ENCODE measurements around the gene WDR62. TPM values are rescaled to one million over a fixed set of nuclear protein-coding genes. Genes with fewer than 3 reads are reported as not detected.
"Not testable (repeated sequence)": the region's sequence is repeated elsewhere in the genome, so short reads cannot be mapped to it uniquely, and the experiment has no call there.

Gene WDR62
- total RNA-seq, 2 experiments from 2014 or later, result 2.0 to 2.6 TPM

GRCh38 chr19:36040495-36040894, 14.2 kb upstream of the WDR62 start:
- no peak for DNase-seq
- POLR2A ChIA-PET, result no interaction called here
- Histone ChIP-seq H3K27ac (ENCODE audit: low read depth in 1 of 2, low read length in 2 of 2) (no peak overlapping the region), H3K36me3 (ENCODE audit: insufficient read depth, low read length) (peaks cover 3% of the 10 kb centered on the region), H3K27me3 (ENCODE audit: control insufficient read depth in 1 of 2, insufficient read depth in 2 of 2, low read length in 2 of 2) (no peaks in the 10 kb centered on the region), H3K4me1 (ENCODE audit: insufficient read depth, low read length) (peaks cover 21% of the 10 kb centered on the region), H3K4me3 (ENCODE audit: low read length) (no peak overlapping the region), H3K9me3 (ENCODE audit: control insufficient read depth in 1 of 2, insufficient read depth in 1 of 2, low read length in 2 of 2) (no peaks in the 10 kb centered on the region)
- Mint-ChIP-seq H3K27ac (no peak overlapping the region), H3K9me3 (no peaks in the 10 kb centered on the region), H3K4me3 (no peak overlapping the region), H3K27me3 (no peaks in the 10 kb centered on the region), H3K4me1 (ENCODE audit: low read depth) (peaks cover 16% of the 10 kb centered on the region), H3K36me3 (ENCODE audit: low read depth) (peaks cover 11% of the 10 kb centered on the region)
- CTCF ChIA-PET, result no interaction called here
- no peak for TF ChIP-seq CTCF (IDR thresholded peaks at IDR 0.05)
- ATAC-seq (ENCODE audit: poor library complexity), result no peak
- intact Hi-C loops (cut with DNase I, micrococcal nuclease), result no loop called here

- ATAC-seq (ENCODE audit: poor library complexity); H3K27ac ChIP-seq (ENCODE audit: low read depth in 1 of 2, low read length in 2 of 2); DNase-seq; H3K27ac Mint-ChIP-seq; intact Hi-C loops (cut with DNase I, micrococcal nuclease); H3K27me3 ChIP-seq (ENCODE audit: control insufficient read depth in 1 of 2, insufficient read depth in 2 of 2, low read length in 2 of 2); H3K36me3 ChIP-seq (ENCODE audit: insufficient read depth, low read length); H3K27me3 Mint-ChIP-seq; H3K4me3 Mint-ChIP-seq; POLR2A ChIA-PET; H3K9me3 ChIP-seq (ENCODE audit: control insufficient read depth in 1 of 2, insufficient read depth in 1 of 2, low read length in 2 of 2); H3K9me3 Mint-ChIP-seq; H3K4me3 ChIP-seq (ENCODE audit: low read length); CTCF ChIA-PET: not testable (repeated sequence)
- H3K36me3 Mint-ChIP-seq (ENCODE audit: low read depth), result peaks cover 17% of the 10 kb centered on the region
- peaks cover 10% of the 10 kb centered on the region for H3K4me1 Mint-ChIP-seq (ENCODE audit: low read depth)
- H3K4me1 ChIP-seq (ENCODE audit: insufficient read depth, low read length), result peaks cover 15% of the 10 kb centered on the region
These were observed 13.6 kb upstream of the WDR62 start for GRCh38 chr19:36041092-36041491.

- Mint-ChIP-seq H3K27ac (no peak overlapping the region), H3K27me3 (no peaks in the 10 kb centered on the region), H3K4me3 (no peak overlapping the region), H3K36me3 (ENCODE audit: low read depth) (peaks cover 23% of the 10 kb centered on the region), H3K4me1 (ENCODE audit: low read depth) (peaks cover 7% of the 10 kb centered on the region), H3K9me3 (no peaks in the 10 kb centered on the region)
- TF ChIP-seq CTCF (IDR thresholded peaks at IDR 0.05), result no peak
- peaks cover 8% of the 10 kb centered on the region for H3K4me1 ChIP-seq (ENCODE audit: insufficient read depth, low read length)
- ChIA-PET CTCF (no interaction called here), POLR2A (no interaction called here)
- H3K27me3 ChIP-seq (ENCODE audit: control insufficient read depth in 1 of 2, insufficient read depth in 2 of 2, low read length in 2 of 2), result no peaks in the 10 kb centered on the region
- intact Hi-C loops (cut with DNase I, micrococcal nuclease), result no loop called here
- ATAC-seq (ENCODE audit: poor library complexity) (no peak), DNase-seq (no peak)
- H3K9me3 ChIP-seq (ENCODE audit: control insufficient read depth in 1 of 2, insufficient read depth in 1 of 2, low read length in 2 of 2), result no peaks in the 10 kb centered on the region
- H3K36me3 ChIP-seq (ENCODE audit: insufficient read depth, low read length), result peaks cover 3% of the 10 kb centered on the region
- H3K4me3 ChIP-seq (ENCODE audit: low read length), result no peak overlapping the region
- no peak overlapping the region for H3K27ac ChIP-seq (ENCODE audit: low read depth in 1 of 2, low read length in 2 of 2)
These were observed 12.9 kb upstream of the WDR62 start for GRCh38 chr19:36041831-36042230.

- ChIA-PET CTCF (no interaction called here), POLR2A (no interaction called here)
- no peak for ATAC-seq (ENCODE audit: poor library complexity)
- H3K4me3 ChIP-seq (ENCODE audit: low read length), result no peak overlapping the region
- peaks cover 23% of the 10 kb centered on the region for H3K36me3 Mint-ChIP-seq (ENCODE audit: low read depth)
- H3K27ac ChIP-seq (ENCODE audit: low read depth in 1 of 2, low read length in 2 of 2), result no peak overlapping the region
- no peaks in the 10 kb centered on the region for H3K27me3 Mint-ChIP-seq
- H3K4me3 Mint-ChIP-seq, result no peak overlapping the region
- no peak overlapping the region for H3K27ac Mint-ChIP-seq
- no peak for DNase-seq
- H3K9me3 ChIP-seq (ENCODE audit: control insufficient read depth in 1 of 2, insufficient read depth in 1 of 2, low read length in 2 of 2), result no peaks in the 10 kb centered on the region
- intact Hi-C loops (cut with DNase I, micrococcal nuclease), result no loop called here
- no peaks in the 10 kb centered on the region for H3K9me3 Mint-ChIP-seq
- H3K4me1 ChIP-seq (ENCODE audit: insufficient read depth, low read length), result no peaks in the 10 kb centered on the region
- no peaks in the 10 kb centered on the region for H3K27me3 ChIP-seq (ENCODE audit: control insufficient read depth in 1 of 2, insufficient read depth in 2 of 2, low read length in 2 of 2)
- no peak for TF ChIP-seq CTCF (IDR thresholded peaks at IDR 0.05)
- H3K36me3 ChIP-seq (ENCODE audit: insufficient read depth, low read length), result peaks cover 3% of the 10 kb centered on the region
- H3K4me1 Mint-ChIP-seq (ENCODE audit: low read depth), result no peaks in the 10 kb centered on the region
These were observed 10.7 kb upstream of the WDR62 start for GRCh38 chr19:36043952-36044351.

Measured in CD4-positive, alpha-beta T cell (primary cell).